GM12878 (cell line): ENCODE measurements around the gene PRRC2C. TPM values are rescaled to one million over a fixed set of nuclear protein-coding genes. Genes with fewer than 3 reads are reported as not detected.

Experiments used
- ATAC-seq: fragments of 200-7000 bp; cut with Tn5 transposase; 3 replicates; pipeline ENCODE4 v1.9.1; 2020; ENCODE audit warnings: mild to moderate bottlenecking, moderate library complexity
- BruUV-seq: library from RNA; stranded (reverse); fragments of 400-500 nt; replicated peaks from 2 replicates; lab custom pipeline; 2021; lab: Mats Ljungman, UMichigan
- CTCF ChIA-PET: fragments of 300-600 bp; sonication (Branson Sonifier 250); formaldehyde crosslinking; extraction: SDS; loops from one replicate; lab custom pipeline; 2021; ENCODE audit warnings: inconsistent platforms; lab: Yijun Ruan, JAX
- POLR2A ChIA-PET: fragments of 350-600 bp; formaldehyde crosslinking; extraction: SDS; loops from one replicate; lab custom pipeline; 2021; ENCODE audit warnings: inconsistent platforms; lab: Charles Lee
- RAD21 ChIA-PET: fragments of 300-600 bp; sonication (Branson Sonifier 250); formaldehyde crosslinking; loops from one replicate; lab custom pipeline; 2023; ENCODE audit warnings: antibody characterized with exemption; ENCODE audit not compliant: unreplicated experiment; lab: Charles Lee
- SMC1A ChIA-PET: fragments of 300-600 bp; sonication (Branson Sonifier 250); formaldehyde crosslinking; loops from one replicate; lab custom pipeline; 2023; ENCODE audit not compliant: unreplicated experiment, uncharacterized antibody; lab: Charles Lee
- DNase-seq: peaks from one replicate; pipeline ENCODE4 v3.0.0-alpha.2; 2011; ENCODE audit warnings: low read depth, low spot score
- FAIRE-seq: peaks from 3 replicates; lab custom pipeline; 2011; peaks lifted over from hg19 to GRCh38; lab: Jason Lieb, UNC
- H2AFZ ChIP-seq: 2 replicates; pipeline ENCODE4 v1.6.0; 2011; ENCODE audit warnings: low read depth, low read length, control low read depth; ENCODE audit not compliant: control insufficient read depth
- H3K27ac ChIP-seq: 2 replicates; pipeline ENCODE4 v1.5.1; 2011; ENCODE audit warnings: control low read depth; ENCODE audit not compliant: control insufficient read depth, insufficient read depth
- H3K27me3 ChIP-seq, 2 experiments: replicated peaks in 1 of 2; 2 replicates each; pipeline versions ENCODE4 v1.6.0 to v1.6.1; 2011; ENCODE audit warnings: low read length in 1 of 2; ENCODE audit not compliant: control insufficient read depth in 2 of 2, insufficient read depth in 2 of 2
- H3K36me3 ChIP-seq, 2 experiments: 2 replicates each; pipeline ENCODE4 v1.5.1; 2011; ENCODE audit warnings: low read length in 1 of 2; ENCODE audit not compliant: control insufficient read depth in 2 of 2, insufficient read depth in 2 of 2
- H3K4me1 ChIP-seq: 2 replicates; pipeline ENCODE4 v1.6.1; 2011; ENCODE audit warnings: mild to moderate bottlenecking, low read length, moderate library complexity, mixed read lengths; ENCODE audit not compliant: control insufficient read depth, insufficient read depth
- H3K4me2 ChIP-seq: 2 replicates; pipeline ENCODE4 v1.6.0; 2011; ENCODE audit warnings: control low read depth; ENCODE audit not compliant: control insufficient read depth, insufficient read depth
- H3K4me3 ChIP-seq: fragments of 200-600 bp; sonication (generic); 2 replicates; pipeline ENCODE4 v1.5.1; 2016
- H3K79me2 ChIP-seq: 2 replicates; pipeline ENCODE4 v1.6.0; 2011; ENCODE audit warnings: low read length; ENCODE audit not compliant: control insufficient read depth, insufficient read depth
- H3K9ac ChIP-seq: 2 replicates; pipeline ENCODE4 v1.8.0; 2011; ENCODE audit warnings: low read length, control low read depth, mixed read lengths; ENCODE audit not compliant: control insufficient read depth, insufficient read depth
- H3K9me3 ChIP-seq: replicated peaks from 3 replicates; pipeline ENCODE4 v1.5.1; 2011; ENCODE audit warnings: mild to moderate bottlenecking, low read length; ENCODE audit not compliant: control insufficient read depth, insufficient read depth
- H4K20me1 ChIP-seq: 2 replicates; pipeline ENCODE4 v1.6.0; 2011; ENCODE audit not compliant: control insufficient read depth, insufficient read depth
- HCFC1 ChIP-seq: fragments of 150-350 bp; IDR thresholded peaks from 2 replicates; pipeline ENCODE4 v1.6.1; 2014; ENCODE audit warnings: low read length
- HDAC2 ChIP-seq: fragments of 200-600 bp; sonication (generic); IDR thresholded peaks from 2 replicates; pipeline ENCODE4 v1.6.1; 2017
- HSF1 ChIP-seq: fragments of 150-350 bp; IDR thresholded peaks from 2 replicates; pipeline ENCODE4 v1.6.1; 2014; ENCODE audit warnings: mild to moderate bottlenecking, low read depth, low read length
- IRF5 ChIP-seq: fragments of 450-650 bp; IDR thresholded peaks from 2 replicates; pipeline ENCODE4 v1.6.1; 2017; ENCODE audit warnings: borderline replicate concordance
- RUNX3 ChIP-seq: IDR thresholded peaks from 2 replicates; pipeline ENCODE4 v1.6.1; 2012; ENCODE audit warnings: low read length, inconsistent platforms
- SMAD5 ChIP-seq: IDR thresholded peaks from 2 replicates; pipeline ENCODE4 v1.6.1; 2016; ENCODE audit warnings: antibody characterized with exemption, low read depth
- SP1 ChIP-seq: IDR thresholded peaks from one replicate; pipeline ENCODE4 v1.6.1; 2011; ENCODE audit warnings: low read depth, low read length
- TAF1 ChIP-seq: IDR thresholded peaks from 2 replicates; pipeline ENCODE4 v1.6.1; 2011; ENCODE audit warnings: mild to moderate bottlenecking, low read depth, low read length, borderline replicate concordance
- TARDBP ChIP-seq: IDR thresholded peaks from 2 replicates; pipeline ENCODE4 v1.6.1; 2016; ENCODE audit warnings: borderline replicate concordance
- WGBS: methylation state at CpG from one replicate; pipeline ENCODE4 v1.1.6; 2016; ENCODE audit warnings: low lambda C conversion rate; ENCODE audit not compliant: insufficient replicate concordance, insufficient coverage; ENCODE audit errors: missing lambda C conversion rate; 5-methylcytosine and 5-hydroxymethylcytosine counted together
- in situ Hi-C: fragments of 300-500 bp; cut with MboI; formaldehyde crosslinking; loops from 9 replicates; pipeline ENCODE4 v1.14.3; 2018; ENCODE audit warnings: mixed read lengths
- intact Hi-C: fragments of 100-400 bp; cut with micrococcal nuclease; formaldehyde crosslinking; loops from one replicate; pipeline ENCODE4 v1.14.2; 2022; ENCODE audit not compliant: unreplicated experiment
- polyA plus RNA-seq, 11 experiments: library from polyadenylated mRNA; depleted of rRNA in 4 of 11; unstranded in 6 of 11; stranded (reverse) in 5 of 11; fragments of >200 nt; fragmentation: Nextera tagmentation in 4 of 11; fragmentation: Illumina TruSeq in 1 of 11; extraction: Ambion mirVana in 4 of 11; extraction: Trizol in 1 of 11; gene quantifications; 1 replicate in 1 of 11; 2 replicates in 10 of 11; pipeline versions ENCODE4 v1.2.1 to v1.2.3, GENCODE V29; 2011 to 2016; ENCODE audit warnings: inconsistent platforms in 2 of 11, missing spikeins in 2 of 11, low read depth in 1 of 11
- total RNA-seq, 4 experiments: library from RNA; depleted of rRNA in 3 of 4; stranded (reverse); fragments of >200 nt in 3 of 4; fragmentation: Illumina TruSeq in 1 of 4; extraction: Trizol in 1 of 4; gene quantifications; 2 replicates each; pipeline versions ENCODE4 v1.2.1 to v1.2.3, GENCODE V29; 2013 to 2021

The PRRC2C gene
- total and polyA plus RNA-seq, 10 of the 15 experiments (the other 5 are each of a cell fraction or from before 2014, with no cell fraction given) = 53.4 to 182 (median 91.8) TPM

GRCh38 chr1:171500304-171500703, 15.0 kb downstream of the PRRC2C start (continued):
- TF ChIP-seq SP1 (no peak), TARDBP (no peak), IRF5 (no peak), HCFC1 (no peak), TAF1 (no peak)

GRCh38 chr1:171500803-171501202, 15.5 kb downstream of the PRRC2C start:
- Histone ChIP-seq H3K27me3 (no peaks in the 10 kb centered on the region), H2AFZ (no peak overlapping the region), H3K4me3 (no peak overlapping the region), H3K4me2 (peak overlapping the region; percentile 44; the same call in 1 of the 2 replicates), H3K4me1 (peaks cover 21% of the 10 kb centered on the region), H3K9me3 (no peaks in the 10 kb centered on the region; the same call in 1 of the 3 replicates), H3K27ac (no peak overlapping the region), H4K20me1 (peaks cover 35% of the 10 kb centered on the region), H3K79me2 (peaks cover 98% of the 10 kb centered on the region), H3K9ac (no peak overlapping the region), H3K36me3 (peaks cover 5 to 15% of the 10 kb centered on the region in 2 experiments; a peak in 3 of 4 replicates)
- ChIA-PET CTCF (interaction anchor here (0.9 to 1.8 kb wide), 3 partner anchors 16 to 154 kb away, joined by 3 to 8 read pairs (median 4); partner anchors contain the start of gene PRRC2C), POLR2A (interaction anchor here (1.5 kb wide), 1 partner anchor 14 kb away, joined by 3 read pairs; no protein-coding TSS in a partner anchor), SMC1A (interaction anchor here (1.0 to 2.0 kb wide), 8 partner anchors 9 to 144 kb away, joined by 3 to 10 read pairs (median 4); no protein-coding TSS in a partner anchor), RAD21 (interaction anchor here (0.8 to 1.2 kb wide), 2 partner anchors 16 to 96 kb away, joined by 3 to 4 read pairs; no protein-coding TSS in a partner anchor)
- DNase-seq (no peak), ATAC-seq (peak; percentile 13), FAIRE-seq (no peak)
- 34% methylated on average over 4 of the region's 4 CpGs for WGBS
- BruUV-seq = no TSS peak
- in situ Hi-C loops = no loop called here
- intact Hi-C loops = no loop called here
- no peak for TF ChIP-seq HSF1
- no peak for TF ChIP-seq HDAC2
- TF ChIP-seq SMAD5 = no peak
- TF ChIP-seq RUNX3 = no peak
